Subcutaneous abdominal adipose tissue (tissue), 5 donors: ENCODE results near the gene TMEM248.

Source experiments
- H3K27ac ChIP-seq: one replicate; pipeline ENCODE4 v1.7.0; 2013; ENCODE audit warnings: low read depth, mild to moderate bottlenecking, inconsistent platforms, low read length, moderate library complexity
- H3K27me3 ChIP-seq, 5 donors: one replicate each; pipeline ENCODE4 v1.7.0; 2013; ENCODE audit warnings: low read length in 5 of 5, inconsistent platforms in 1 of 5; ENCODE audit not compliant: control insufficient read depth in 5 of 5, insufficient read depth in 4 of 5
- H3K36me3 ChIP-seq, 5 donors: one replicate each; pipeline ENCODE4 v1.7.0; 2013; ENCODE audit warnings: low read length in 5 of 5; ENCODE audit not compliant: control insufficient read depth in 5 of 5, insufficient read depth in 5 of 5
- H3K4me1 ChIP-seq, 5 donors: one replicate each; pipeline ENCODE4 v1.7.0; 2013; ENCODE audit warnings: low read length in 5 of 5, mild to moderate bottlenecking in 3 of 5, moderate library complexity in 1 of 5; ENCODE audit not compliant: control insufficient read depth in 5 of 5, insufficient read depth in 5 of 5
- H3K4me3 ChIP-seq, 5 donors: one replicate each; pipeline ENCODE4 v1.7.0; 2013; ENCODE audit warnings: low read length in 5 of 5, low read depth in 1 of 5
- H3K9ac ChIP-seq, 5 donors: one replicate each; pipeline ENCODE4 v1.7.0; 2013; ENCODE audit warnings: low read length in 5 of 5, mild to moderate bottlenecking in 4 of 5, moderate library complexity in 3 of 5
- H3K9me3 ChIP-seq, 5 donors: one replicate each; pipeline ENCODE4 v1.7.0; 2013; ENCODE audit warnings: low read length in 5 of 5; ENCODE audit not compliant: control insufficient read depth in 5 of 5
- donor health status: healthy.
- donor health status: healthy.
- donor health status: healthy.
- donor health status: healthy.
- donor health status: healthy.

TMEM248 gene

GRCh38 chr7:66894463-66895080 lies 26.5 kb upstream of the TMEM248 start:
- Histone ChIP-seq H3K36me3 (peaks cover 0 to 28% (median 0%) of the 10 kb centered on the region in 5 donors), H3K27ac (no peak overlapping the region), H3K27me3 (no peaks in the 10 kb centered on the region), H3K4me1 (no peaks in the 10 kb centered on the region), H3K9me3 (no peaks in the 10 kb centered on the region), H3K9ac (no peak overlapping the region), H3K4me3 (no peak overlapping the region)

GRCh38 chr7:66896441-66896840 lies 24.6 kb upstream of the TMEM248 start:
- Histone ChIP-seq H3K4me3 (no peak overlapping the region), H3K27ac (no peak overlapping the region), H3K36me3 (peaks cover 0 to 38% (median 4%) of the 10 kb centered on the region in 5 donors), H3K4me1 (no peaks in the 10 kb centered on the region), H3K9me3 (no peaks in the 10 kb centered on the region), H3K9ac (no peak overlapping the region), H3K27me3 (no peaks in the 10 kb centered on the region)

- Histone ChIP-seq H3K9me3 (no peaks in the 10 kb centered on the region), H3K4me3 (no peak overlapping the region), H3K4me1 (no peaks in the 10 kb centered on the region), H3K36me3 (peaks cover 0 to 50% (median 8%) of the 10 kb centered on the region in 5 donors), H3K27ac (no peak overlapping the region), H3K27me3 (no peaks in the 10 kb centered on the region), H3K9ac (no peak overlapping the region)
Measured at GRCh38 chr7:66899552-66900280, 21.3 kb upstream of the TMEM248 start.

GRCh38 chr7:66901941-66902843 lies 18.8 kb upstream of the TMEM248 start:
- H3K4me1 ChIP-seq: no peaks in the 10 kb centered on the region
- H3K9me3 ChIP-seq: no peaks in the 10 kb centered on the region
- no peak overlapping the region for H3K27ac ChIP-seq
- H3K9ac ChIP-seq: no peak overlapping the region
- H3K36me3 ChIP-seq: peaks cover 0 to 52% (median 8%) of the 10 kb centered on the region in 5 donors
- H3K27me3 ChIP-seq: no peaks in the 10 kb centered on the region
- H3K4me3 ChIP-seq: no peak overlapping the region

DNA sequence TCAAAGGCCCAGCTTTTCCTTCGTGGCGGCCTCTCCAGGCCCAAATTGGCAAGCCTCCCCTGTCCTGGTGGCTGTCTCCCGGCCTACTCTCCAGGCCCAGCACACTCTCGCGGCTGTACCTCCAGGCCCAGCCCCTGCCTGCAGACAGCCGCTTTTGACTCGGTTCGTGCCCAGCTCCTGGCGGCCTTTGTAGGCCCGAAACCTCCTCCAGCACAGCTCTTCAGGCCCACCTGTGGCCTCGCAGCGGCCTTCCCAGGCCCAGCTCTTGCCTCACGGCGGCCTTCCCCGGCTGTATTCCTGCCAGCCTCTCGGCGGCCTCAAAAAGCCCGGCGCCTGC lies 18.2 kb upstream of the TMEM248 start:
- H3K4me3 ChIP-seq: no peak overlapping the region
- no peak overlapping the region for H3K9ac ChIP-seq
- no peaks in the 10 kb centered on the region for H3K9me3 ChIP-seq
- H3K36me3 ChIP-seq: peaks cover 0 to 52% (median 8%) of the 10 kb centered on the region in 5 donors
- H3K27ac ChIP-seq: no peak overlapping the region
- no peaks in the 10 kb centered on the region for H3K4me1 ChIP-seq
- H3K27me3 ChIP-seq: no peaks in the 10 kb centered on the region

DNA sequence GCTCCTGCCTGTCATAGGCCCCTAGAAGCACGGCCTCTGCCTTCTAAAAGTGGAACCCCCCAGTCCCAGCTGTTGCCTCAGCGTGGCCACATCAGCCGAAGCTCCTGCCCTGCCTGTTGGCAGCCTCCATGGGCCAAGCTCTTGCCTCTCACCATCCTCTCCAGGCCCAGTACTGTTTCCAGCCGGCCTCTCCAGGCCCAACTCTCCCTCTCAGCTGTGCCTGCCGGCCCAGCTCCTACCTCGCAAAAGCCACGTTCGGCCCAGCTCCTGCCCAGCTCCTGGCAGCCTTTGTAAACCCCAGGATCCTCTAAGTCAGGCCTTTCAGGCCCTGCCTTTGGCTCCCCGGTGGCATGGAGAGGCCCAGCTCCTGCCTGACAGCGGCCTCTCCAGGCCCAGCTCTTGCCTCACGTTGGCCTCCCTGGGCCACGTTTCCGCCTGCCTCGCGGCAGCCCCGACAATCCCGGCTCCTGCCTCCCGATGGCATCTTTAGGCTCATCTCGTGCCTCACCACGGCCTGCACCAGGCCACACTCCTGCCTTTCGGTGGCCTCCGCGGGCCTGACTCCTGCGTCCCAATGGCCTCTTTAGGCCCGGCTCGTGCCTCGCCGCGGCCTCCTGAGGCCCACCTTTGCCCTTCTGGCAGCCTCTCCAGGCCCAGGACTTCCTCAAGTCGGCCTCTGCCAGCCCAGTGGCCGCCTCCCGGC lies 17.5 kb upstream of the TMEM248 start:
- Histone ChIP-seq H3K27me3 (no peaks in the 10 kb centered on the region), H3K36me3 (peaks cover 0 to 49% (median 8%) of the 10 kb centered on the region in 5 donors), H3K4me1 (no peaks in the 10 kb centered on the region), H3K27ac (no peak overlapping the region), H3K9me3 (no peaks in the 10 kb centered on the region), H3K4me3 (no peak overlapping the region), H3K9ac (no peak overlapping the region)

GRCh38 chr7:66904063-66904593 lies 16.9 kb upstream of the TMEM248 start:
- Histone ChIP-seq H3K9ac (no peak overlapping the region), H3K36me3 (peaks cover 0 to 44% (median 8%) of the 10 kb centered on the region in 5 donors), H3K4me3 (no peak overlapping the region), H3K27ac (no peak overlapping the region), H3K27me3 (no peaks in the 10 kb centered on the region), H3K4me1 (no peaks in the 10 kb centered on the region), H3K9me3 (no peaks in the 10 kb centered on the region)

DNA sequence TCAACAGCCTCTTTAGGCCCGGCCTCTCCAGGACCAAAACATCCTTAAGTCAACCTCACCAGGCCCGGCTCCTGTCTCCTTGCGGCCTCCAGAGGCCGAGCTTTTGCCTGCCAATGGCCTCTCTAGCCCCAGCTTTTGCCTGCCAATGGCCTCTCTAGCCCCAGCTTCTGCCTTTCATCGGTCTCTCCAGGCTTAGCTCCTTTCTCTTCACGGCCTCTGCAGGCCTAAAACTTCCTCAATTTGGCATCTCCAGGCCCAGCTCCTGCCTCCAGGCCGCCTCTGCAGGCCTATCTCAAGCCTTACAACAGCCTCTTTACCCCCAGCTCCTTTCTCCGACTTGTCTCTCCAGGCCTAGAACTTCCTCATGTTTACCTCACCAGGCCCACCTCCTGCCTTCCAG lies 15.7 kb upstream of the TMEM248 start:
- Histone ChIP-seq H3K27me3 (no peaks in the 10 kb centered on the region), H3K27ac (no peak overlapping the region), H3K36me3 (peaks cover 0 to 35% (median 8%) of the 10 kb centered on the region in 5 donors), H3K4me3 (no peak overlapping the region), H3K9me3 (no peaks in the 10 kb centered on the region), H3K4me1 (no peaks in the 10 kb centered on the region), H3K9ac (no peak overlapping the region)

GRCh38 chr7:66905689-66906088 lies 15.3 kb upstream of the TMEM248 start:
- H3K27me3 ChIP-seq: no peaks in the 10 kb centered on the region
- no peaks in the 10 kb centered on the region for H3K9me3 ChIP-seq
- peaks cover 0 to 33% (median 8%) of the 10 kb centered on the region in 5 donors for H3K36me3 ChIP-seq
- H3K4me3 ChIP-seq: no peak overlapping the region
- no peaks in the 10 kb centered on the region for H3K4me1 ChIP-seq
- no peak overlapping the region for H3K9ac ChIP-seq
- no peak overlapping the region for H3K27ac ChIP-seq
